K562 (cell line): ENCODE measurements around the gene USP2. TPM values are rescaled to one million over a fixed set of nuclear protein-coding genes. Genes with fewer than 3 reads are reported as not detected.

Experiments
- CREB1 ChIP-seq, 2 experiments: sonication (generic) in 1 of 2; formaldehyde crosslinking in 1 of 2; IDR thresholded peaks; 2 replicates each; pipeline versions ENCODE4 v1.6.1 to v1.8.0; 2012 to 2022; ENCODE audit warnings: inconsistent platforms in 1 of 2, mild to moderate bottlenecking in 1 of 2, missing genetic modification reagents in 1 of 2, moderate library complexity in 1 of 2
- HDAC8 ChIP-seq: fragments of 450-650 bp; IDR thresholded peaks from 2 replicates; pipeline ENCODE4 v1.6.1; 2016; ENCODE audit warnings: mild to moderate bottlenecking, missing genetic modification characterization, moderate library complexity, missing compliant biosample characterization
- HNRNPL ChIP-seq: fragments of 200-400 bp; formaldehyde crosslinking; IDR thresholded peaks from 2 replicates; pipeline ENCODE4 v1.6.1; 2017; ENCODE audit warnings: low read depth, mild to moderate bottlenecking, low read length
- MAFG ChIP-seq: fragments of 450-650 bp; conservative IDR thresholded peaks from 2 replicates; pipeline ENCODE4 v1.6.1; 2016; ENCODE audit warnings: missing genetic modification characterization, missing compliant biosample characterization
- PATZ1 ChIP-seq: fragments of 250-450 bp; sonication (Bioruptor Pico); IDR thresholded peaks from 2 replicates; pipeline ENCODE4 v1.5.0; 2020; ENCODE audit warnings: mild to moderate bottlenecking, borderline replicate concordance
- STAT5B ChIP-seq: fragments of 250-450 bp; sonication (Bioruptor Pico); IDR thresholded peaks from 2 replicates; pipeline ENCODE4 v1.8.0; 2021; ENCODE audit warnings: mild to moderate bottlenecking, inconsistent platforms
- TFE3 ChIP-seq: fragments of 450-650 bp; formaldehyde crosslinking; IDR thresholded peaks from 2 replicates; pipeline ENCODE4 v1.4.0; 2020; ENCODE audit warnings: mild to moderate bottlenecking, mixed read lengths
- THRA ChIP-seq: fragments of 450-650 bp; IDR thresholded peaks from 2 replicates; pipeline ENCODE4 v1.6.1; 2017; ENCODE audit warnings: mild to moderate bottlenecking, moderate library complexity
- THRAP3 ChIP-seq: fragments of 450-650 bp; IDR thresholded peaks from 2 replicates; pipeline ENCODE4 v1.6.1; 2016; ENCODE audit warnings: mild to moderate bottlenecking, inconsistent platforms, borderline replicate concordance
- UBTF ChIP-seq, 2 experiments: IDR thresholded peaks; 2 replicates each; pipeline ENCODE4 v1.6.1; 2012; ENCODE audit warnings: improper control_type of control experiment in 2 of 2, low read depth in 2 of 2, low read length in 2 of 2, borderline replicate concordance in 1 of 2
- ZNF143 ChIP-seq: sonication (generic); formaldehyde crosslinking; IDR thresholded peaks from 2 replicates; pipeline ENCODE4 v1.9.0; 2022; ENCODE audit warnings: mild to moderate bottlenecking, missing genetic modification reagents
- ZNF217 ChIP-seq: sonication (generic); formaldehyde crosslinking; IDR thresholded peaks from 2 replicates; pipeline ENCODE4 v1.8.0; 2022; ENCODE audit warnings: mild to moderate bottlenecking, missing genetic modification reagents
- ZNF695 ChIP-seq: fragments of 450-650 bp; formaldehyde crosslinking; IDR thresholded peaks from 2 replicates; pipeline ENCODE4 v1.4.0; 2020; ENCODE audit warnings: mild to moderate bottlenecking, moderate library complexity
- polyA plus RNA-seq, 8 experiments: library from polyadenylated mRNA; depleted of rRNA in 4 of 8; stranded (reverse) in 5 of 8; unstranded in 3 of 8; fragments of >200 nt; fragmentation: Nextera tagmentation in 2 of 8; fragmentation: Illumina TruSeq in 1 of 8; extraction: Ambion mirVana in 2 of 8; extraction: Trizol in 1 of 8; gene quantifications; 2 replicates each; pipeline versions ENCODE4 v1.2.1 to v1.2.3, GENCODE V29; 2011 to 2014; ENCODE audit warnings: inconsistent platforms in 1 of 8, missing spikeins in 1 of 8
- total RNA-seq, 7 experiments: library from RNA; depleted of rRNA in 6 of 7; stranded (reverse); fragments of >200 nt in 6 of 7; fragmentation: Illumina TruSeq in 2 of 7; extraction: Trizol in 2 of 7; gene quantifications; 2 replicates each; pipeline versions ENCODE4 v1.2.1 to v1.2.3, GENCODE V29; 2011 to 2021; ENCODE audit warnings: low replicate concordance in 1 of 7
- TF ChIP-seq, protein P1 (sequence below): fragments of 250-450 bp; sonication (Bioruptor Pico); IDR thresholded peaks from 2 replicates; pipeline ENCODE4 v1.8.0; 2021; ENCODE audit warnings: moderate library complexity, mild to moderate bottlenecking, inconsistent platforms

USP2 gene
- total and polyA plus RNA-seq, 9 of the 15 experiments (the other 6 are each of a cell fraction or from before 2014, with no cell fraction given), result 2.8 to 16.9 (median 3.9) TPM

GRCh38 chr11:119318240-119319135 is 63.0 kb downstream of the USP2 start (continued):
- no peak for TF ChIP-seq PATZ1 (CRISPR knock-in tag)
- TF ChIP-seq TFE3, result no peak
- TF ChIP-seq, protein P1, sequence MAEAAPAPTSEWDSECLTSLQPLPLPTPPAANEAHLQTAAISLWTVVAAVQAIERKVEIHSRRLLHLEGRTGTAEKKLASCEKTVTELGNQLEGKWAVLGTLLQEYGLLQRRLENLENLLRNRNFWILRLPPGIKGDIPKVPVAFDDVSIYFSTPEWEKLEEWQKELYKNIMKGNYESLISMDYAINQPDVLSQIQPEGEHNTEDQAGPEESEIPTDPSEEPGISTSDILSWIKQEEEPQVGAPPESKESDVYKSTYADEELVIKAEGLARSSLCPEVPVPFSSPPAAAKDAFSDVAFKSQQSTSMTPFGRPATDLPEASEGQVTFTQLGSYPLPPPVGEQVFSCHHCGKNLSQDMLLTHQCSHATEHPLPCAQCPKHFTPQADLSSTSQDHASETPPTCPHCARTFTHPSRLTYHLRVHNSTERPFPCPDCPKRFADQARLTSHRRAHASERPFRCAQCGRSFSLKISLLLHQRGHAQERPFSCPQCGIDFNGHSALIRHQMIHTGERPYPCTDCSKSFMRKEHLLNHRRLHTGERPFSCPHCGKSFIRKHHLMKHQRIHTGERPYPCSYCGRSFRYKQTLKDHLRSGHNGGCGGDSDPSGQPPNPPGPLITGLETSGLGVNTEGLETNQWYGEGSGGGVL (CRISPR knock-in tag), result no peak
- TF ChIP-seq HDAC8, result no peak
- no peak for TF ChIP-seq ZNF217 (CRISPR knock-in tag)
- no peak for TF ChIP-seq ZNF695 (CRISPR knock-in tag)
- no peak for TF ChIP-seq THRA
- TF ChIP-seq HNRNPL, result no peak
- TF ChIP-seq ZNF143 (CRISPR knock-in tag), result no peak; the same call in 1 of the 2 replicates
- no peak for TF ChIP-seq MAFG
- TF ChIP-seq THRAP3, result no peak
- TF ChIP-seq CREB1 (IDR thresholded peaks at IDR 0.05), result peak; percentile 93
- TF ChIP-seq CREB1 (CRISPR knock-in tag; IDR thresholded peaks at IDR 0.05), result peak; percentile 89
- peak in 1 of 2 experiments; percentile 52; a peak in 1 of 4 replicates for TF ChIP-seq UBTF (IDR thresholded peaks at IDR 0.05; ENCODE audit: borderline replicate concordance in 1 of 2, low read depth in 2 of 2, low read length in 2 of 2)
- TF ChIP-seq STAT5B, result no peak
